Esophagus squamous epithelium (tissue), 4 donors: ENCODE results near the gene CACNG3.
"Not testable (repeated sequence)": the region's sequence is repeated elsewhere in the genome, so short reads cannot be mapped to it uniquely, and the experiment has no call there.

Experiments
- CTCF ChIP-seq, 6 experiments: fragments of 450-650 bp in 4 of 6; fragments of 200-600 bp in 2 of 6; sonication (generic) in 2 of 6; IDR thresholded peaks; one replicate each; pipeline ENCODE4 v1.5.1; 2016 to 2019; ENCODE audit warnings: antibody characterized with exemption in 6 of 6, mild to moderate bottlenecking in 4 of 6, moderate library complexity in 4 of 6
- POLR2A ChIP-seq, 4 donors: fragments of 450-650 bp; IDR thresholded peaks; one replicate each; pipeline ENCODE4 v1.6.1; 2017; ENCODE audit warnings: antibody characterized with exemption in 4 of 4, mild to moderate bottlenecking in 4 of 4, moderate library complexity in 3 of 4

DNA sequence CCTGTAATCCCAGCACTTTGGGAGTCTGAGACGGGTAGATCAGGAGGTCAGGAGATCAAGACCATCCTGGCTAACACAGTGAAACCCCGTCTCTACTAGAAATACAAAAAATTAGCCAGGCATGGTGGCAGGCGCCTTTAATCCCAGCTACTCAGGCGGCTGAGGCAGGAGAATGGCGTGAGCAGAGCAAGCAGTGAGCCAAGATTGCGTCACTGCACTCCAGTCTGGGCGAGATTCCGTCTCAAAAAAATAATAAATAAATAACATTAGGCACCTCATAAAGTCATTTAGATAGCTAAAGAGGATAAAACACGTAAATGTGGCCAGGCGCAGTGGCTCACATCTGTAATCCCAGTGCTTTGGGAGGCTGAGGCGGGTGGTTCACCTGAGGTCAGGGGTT is 87.7 kb downstream of the CACNG3 start:
- TF ChIP-seq CTCF, POLR2A (IDR thresholded peaks at IDR 0.05): not testable (repeated sequence)
